GM12874 (cell line): ENCODE results near the gene ACKR1.

Source experiments
- TF ChIP-seq, protein P1 (sequence below): IDR thresholded peaks from 2 replicates; pipeline ENCODE4 v1.5.1; 2011; ENCODE audit warnings: low read depth, mild to moderate bottlenecking, control low read depth, low read length, moderate library complexity; ENCODE audit not compliant: insufficient read depth

The ACKR1 gene

DNA sequence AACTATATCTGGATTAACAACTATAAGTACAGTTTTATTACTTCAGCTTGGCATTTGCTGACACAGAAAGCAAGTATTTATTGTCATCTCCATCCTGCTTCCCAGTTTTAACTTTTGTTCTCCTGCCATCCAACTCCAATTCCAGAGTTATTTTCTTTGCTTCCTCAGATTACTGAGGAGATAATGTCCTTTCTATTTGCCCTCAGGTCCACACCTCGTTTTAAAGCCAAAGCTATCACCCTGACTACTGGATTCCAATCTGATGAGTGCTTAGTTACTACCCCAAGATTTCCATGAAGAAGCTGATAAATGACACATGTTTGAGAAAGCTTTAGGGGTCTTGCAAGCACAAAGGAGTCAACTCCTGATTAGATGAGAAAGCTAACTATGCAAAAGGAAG lies 25.2 kb downstream of the ACKR1 start:
- TF ChIP-seq, protein P1, sequence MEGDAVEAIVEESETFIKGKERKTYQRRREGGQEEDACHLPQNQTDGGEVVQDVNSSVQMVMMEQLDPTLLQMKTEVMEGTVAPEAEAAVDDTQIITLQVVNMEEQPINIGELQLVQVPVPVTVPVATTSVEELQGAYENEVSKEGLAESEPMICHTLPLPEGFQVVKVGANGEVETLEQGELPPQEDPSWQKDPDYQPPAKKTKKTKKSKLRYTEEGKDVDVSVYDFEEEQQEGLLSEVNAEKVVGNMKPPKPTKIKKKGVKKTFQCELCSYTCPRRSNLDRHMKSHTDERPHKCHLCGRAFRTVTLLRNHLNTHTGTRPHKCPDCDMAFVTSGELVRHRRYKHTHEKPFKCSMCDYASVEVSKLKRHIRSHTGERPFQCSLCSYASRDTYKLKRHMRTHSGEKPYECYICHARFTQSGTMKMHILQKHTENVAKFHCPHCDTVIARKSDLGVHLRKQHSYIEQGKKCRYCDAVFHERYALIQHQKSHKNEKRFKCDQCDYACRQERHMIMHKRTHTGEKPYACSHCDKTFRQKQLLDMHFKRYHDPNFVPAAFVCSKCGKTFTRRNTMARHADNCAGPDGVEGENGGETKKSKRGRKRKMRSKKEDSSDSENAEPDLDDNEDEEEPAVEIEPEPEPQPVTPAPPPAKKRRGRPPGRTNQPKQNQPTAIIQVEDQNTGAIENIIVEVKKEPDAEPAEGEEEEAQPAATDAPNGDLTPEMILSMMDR = no peak

DNA sequence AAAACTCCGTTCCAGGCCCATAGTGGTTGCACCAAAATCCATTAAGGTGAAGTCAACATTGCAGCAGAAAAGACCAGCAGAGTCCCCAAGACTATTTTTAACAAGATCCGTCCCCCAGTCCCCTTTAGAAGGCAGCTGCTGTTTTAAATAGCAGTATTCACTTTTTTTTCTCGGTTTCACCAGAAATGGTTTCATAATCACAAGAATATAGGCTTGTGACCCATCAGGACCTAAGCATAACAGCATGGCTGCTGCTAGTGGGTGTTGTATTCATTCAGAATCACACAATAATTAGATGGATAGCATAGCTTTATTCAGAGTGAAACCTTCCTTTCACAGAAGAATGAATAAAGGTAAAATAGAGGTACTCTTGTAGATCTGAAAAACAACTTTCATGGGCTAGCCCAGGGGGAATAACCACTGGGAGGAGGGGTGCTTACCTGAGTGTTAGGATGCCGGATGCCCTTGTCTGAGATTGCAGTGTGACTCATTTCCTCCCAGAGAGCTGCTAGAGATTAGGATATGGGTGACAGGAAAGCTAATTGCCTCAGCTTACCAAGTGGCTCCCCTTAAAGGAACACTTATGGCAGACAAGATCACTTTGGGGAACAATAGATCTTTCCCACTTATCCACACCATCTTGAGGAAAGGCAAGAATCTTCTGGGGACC lies 35.0 kb downstream of the ACKR1 start:
- TF ChIP-seq, protein P1 = no peak

DNA sequence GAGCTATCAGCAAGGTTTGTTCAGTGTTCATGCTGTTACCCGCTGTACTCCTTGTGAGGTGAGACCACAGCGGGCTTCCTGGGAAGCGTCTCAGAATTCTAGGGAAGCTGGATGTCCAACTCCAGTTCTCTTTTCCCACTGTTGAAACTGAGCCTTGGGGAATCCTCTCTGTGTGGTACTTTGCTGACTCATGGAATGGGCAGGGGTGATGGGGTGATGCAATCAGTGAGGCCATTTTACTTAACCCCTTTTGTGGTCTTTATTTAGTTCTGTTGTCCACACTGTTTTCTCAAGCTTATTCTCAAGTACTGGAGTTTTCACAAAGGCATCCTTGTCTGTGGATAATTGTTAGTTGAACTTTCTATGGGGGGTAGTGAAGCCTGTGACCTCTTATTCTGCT lies 42.6 kb downstream of the ACKR1 start:
- TF ChIP-seq, protein P1 = no peak

DNA sequence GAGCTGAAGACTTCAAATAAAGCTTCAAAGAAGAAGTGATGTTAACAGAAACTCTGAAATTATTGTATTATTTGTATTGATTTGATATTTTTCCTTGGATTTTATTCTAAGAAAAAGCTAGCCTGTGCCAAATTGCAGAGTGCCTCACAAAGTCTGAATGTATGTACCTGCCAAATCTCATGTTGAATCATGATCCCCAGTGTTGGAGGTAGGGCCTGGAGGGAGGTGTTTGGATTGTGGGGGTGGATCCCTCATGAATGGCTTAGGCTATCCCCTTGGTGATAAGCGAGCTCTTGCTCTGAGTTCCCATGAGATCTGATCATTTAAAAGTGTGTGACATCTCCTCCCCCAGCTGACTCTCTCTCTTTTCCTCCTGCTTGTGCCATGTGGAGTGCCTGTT lies 43.6 kb downstream of the ACKR1 start:
- TF ChIP-seq, protein P1 = no peak

DNA sequence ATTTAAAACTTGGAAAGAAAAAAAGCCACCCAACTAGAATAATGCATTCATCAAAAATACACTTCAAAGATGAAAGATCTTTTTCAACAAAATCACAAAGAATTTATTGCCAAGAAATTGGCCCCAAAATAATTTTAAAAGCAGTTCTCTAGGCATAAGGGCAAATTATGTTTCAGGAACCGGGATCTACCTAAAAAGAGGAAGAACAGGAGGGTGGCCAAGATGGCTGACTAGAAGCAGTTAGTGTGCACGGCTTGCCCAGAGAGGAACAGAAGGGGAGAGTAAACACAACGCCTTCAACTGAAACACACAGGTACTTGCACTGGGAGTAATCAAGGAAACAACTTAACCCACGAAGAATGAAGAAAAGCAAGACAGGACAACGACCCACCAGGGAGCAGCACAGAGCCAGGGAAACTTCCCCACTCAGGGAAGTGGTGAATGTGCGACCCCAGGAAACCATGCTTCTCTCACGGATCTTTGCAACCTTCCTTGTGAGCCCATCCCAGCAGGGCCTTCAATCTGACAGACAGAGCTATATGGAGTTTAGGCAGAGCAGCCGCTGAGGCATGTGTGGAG lies 46.1 kb downstream of the ACKR1 start:
- TF ChIP-seq, protein P1 = no peak
